SKM-1 (cell line): ENCODE results near the gene HDDC2.

Experiments used
- DNase-seq: peaks from one replicate; lab custom pipeline; 2025; ENCODE audit not compliant: unreplicated experiment; lab: John Stamatoyannopoulos, UW

HDDC2 gene, protein sequence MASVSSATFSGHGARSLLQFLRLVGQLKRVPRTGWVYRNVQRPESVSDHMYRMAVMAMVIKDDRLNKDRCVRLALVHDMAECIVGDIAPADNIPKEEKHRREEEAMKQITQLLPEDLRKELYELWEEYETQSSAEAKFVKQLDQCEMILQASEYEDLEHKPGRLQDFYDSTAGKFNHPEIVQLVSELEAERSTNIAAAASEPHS

DNA sequence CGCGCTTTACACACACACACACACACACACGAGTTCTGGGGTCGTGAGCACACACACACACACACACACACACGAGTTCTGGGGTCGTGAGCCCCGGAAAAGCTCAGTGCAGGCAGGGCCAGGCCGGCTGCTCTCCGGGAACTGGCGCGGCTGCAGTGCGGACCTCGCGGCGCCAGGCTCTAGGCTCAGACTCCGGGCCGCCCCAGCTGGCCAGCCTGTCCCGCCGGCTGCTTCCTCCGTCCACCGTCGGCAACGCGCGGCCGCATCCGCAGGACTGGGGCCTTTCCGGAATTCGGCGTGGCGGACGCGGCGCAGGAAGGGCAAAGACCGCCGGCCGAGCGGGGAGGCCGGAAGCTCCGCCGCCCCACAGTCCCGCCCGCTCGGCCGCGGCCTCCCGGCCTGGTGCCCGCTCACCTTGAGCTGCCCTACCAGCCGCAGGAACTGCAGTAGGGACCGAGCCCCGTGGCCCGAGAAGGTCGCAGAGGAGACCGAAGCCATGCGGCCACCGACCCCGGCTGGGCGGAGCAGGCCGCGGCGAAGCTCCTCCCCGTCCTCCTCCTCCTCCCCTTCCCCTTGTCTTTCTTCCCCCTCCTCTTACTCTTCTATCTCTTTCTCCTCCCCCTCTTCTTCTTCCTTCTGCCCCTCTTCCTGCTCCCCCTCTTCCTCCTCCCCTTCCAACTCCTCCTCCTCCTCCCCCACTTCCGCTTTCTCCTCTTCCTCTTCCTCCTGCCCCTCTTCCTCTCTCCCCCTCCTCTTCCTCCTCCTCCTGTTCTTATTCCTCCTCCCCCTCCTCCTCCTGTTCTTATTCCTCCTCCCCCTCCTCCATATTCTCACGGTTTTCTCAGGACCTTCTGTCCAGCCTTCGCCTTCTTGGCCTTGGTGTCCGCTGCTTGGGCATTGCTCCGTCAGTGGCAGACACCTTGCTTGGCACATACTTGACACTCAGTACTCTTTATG is at the start of gene HDDC2:
Gene HDDC2 (minus strand): TSS at position 533 of the 957 bp plus-strand sequence. CDS start 35 bp downstream, at position 498.
- peak; percentile 44 for DNase-seq

DNA sequence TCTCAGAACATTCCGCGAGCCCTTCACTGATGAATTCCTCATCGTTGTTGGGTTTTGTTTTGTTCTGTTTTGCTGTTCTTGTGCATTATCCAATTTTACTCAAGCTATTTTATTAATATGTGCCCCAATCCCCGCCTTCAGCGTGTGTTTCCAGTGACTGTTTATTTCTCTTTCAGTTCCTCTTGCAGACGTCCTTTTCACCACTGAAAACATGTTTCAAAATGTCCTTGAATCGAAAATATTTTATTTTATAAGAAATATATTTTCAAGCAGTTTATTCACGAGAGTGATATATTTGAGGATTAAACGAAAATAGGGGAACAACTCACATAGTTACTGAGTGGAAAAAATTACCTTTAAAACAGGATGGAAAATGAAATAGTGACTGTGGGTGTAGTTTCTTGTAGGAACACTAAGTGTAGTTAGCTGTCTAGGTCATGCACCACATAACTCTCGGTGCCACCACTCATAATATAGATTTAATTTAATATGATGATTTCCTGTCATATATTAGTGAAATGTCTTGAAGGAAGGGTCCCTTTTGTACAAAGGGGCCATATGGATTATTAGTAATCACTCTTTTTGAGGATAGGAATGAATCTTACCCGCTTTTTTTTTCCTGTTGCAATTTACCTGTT is 45.3 kb upstream of the HDDC2 start:
- DNase-seq = no peak

DNA sequence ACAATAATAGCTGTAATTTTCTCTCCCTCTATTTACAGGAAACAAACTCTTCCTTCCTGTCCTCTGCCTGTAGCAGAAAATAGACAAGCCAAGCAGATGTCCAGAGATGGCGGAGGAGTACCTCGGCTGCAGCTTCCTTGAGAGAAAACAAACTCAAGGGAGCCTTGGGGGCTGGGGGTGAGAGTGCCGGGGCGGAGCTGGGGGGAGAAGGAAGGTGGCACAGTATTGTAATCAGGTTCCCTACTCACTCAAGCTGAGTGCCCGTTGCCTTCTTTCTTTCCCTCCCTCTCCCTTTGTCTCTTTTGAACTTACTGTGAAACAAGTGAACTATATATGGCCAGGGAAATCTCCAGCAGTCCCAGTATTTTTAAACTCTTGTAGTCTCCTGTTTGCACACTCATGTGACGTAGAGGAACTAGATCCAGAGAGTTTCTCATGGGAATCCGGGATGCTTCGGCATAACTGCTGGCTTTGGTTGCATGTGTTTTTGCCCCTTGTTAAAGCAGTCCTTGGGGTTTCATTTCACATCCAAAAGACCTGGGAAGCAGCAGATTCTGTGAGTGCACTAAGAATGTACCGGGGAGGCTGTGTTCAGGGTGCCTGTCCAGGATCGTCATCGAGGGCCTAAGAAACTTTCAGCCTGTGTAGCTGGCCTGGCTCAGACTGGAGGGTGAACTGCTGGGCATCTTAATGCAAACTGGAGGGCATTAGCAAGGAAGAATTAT is 44.6 kb upstream of the HDDC2 start:
- DNase-seq = no peak

DNA sequence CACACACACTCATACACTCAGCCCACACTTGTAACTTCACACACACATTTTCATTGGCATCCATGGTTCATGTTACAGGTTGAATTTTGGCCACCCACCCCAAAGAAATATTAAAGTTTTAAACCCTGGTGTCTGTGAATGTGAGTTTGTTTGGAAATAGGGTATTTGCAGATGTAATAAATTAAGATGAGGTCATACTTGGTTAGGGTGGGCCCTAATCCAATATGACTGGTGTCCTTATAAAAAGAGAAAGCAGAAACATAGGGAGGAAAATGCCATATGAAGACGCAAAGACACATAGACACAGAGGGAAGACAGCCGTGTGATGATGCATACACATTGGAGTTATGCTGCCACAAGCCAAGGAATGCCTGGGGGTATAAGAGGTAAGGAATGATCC is 39.7 kb upstream of the HDDC2 start:
- no peak for DNase-seq

DNA sequence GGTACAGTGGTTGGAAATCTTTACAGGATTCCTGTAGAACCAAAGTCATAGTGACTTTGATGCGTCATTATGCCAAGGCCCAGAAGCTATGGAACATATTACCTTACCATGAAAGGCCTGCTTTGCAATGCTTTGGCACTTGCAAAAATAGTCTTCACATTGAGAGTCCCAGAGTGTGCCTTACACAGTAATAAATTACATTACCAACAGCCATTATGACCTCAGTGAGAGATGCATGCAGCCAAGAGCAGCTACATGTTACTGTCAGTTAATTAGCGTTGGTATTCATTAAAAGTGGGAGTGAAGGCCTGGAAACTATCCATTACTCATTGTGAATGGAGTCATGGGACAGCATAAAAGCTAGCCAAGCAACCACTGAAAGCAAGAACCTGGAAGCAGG is 39.2 kb upstream of the HDDC2 start:
- no peak for DNase-seq

DNA sequence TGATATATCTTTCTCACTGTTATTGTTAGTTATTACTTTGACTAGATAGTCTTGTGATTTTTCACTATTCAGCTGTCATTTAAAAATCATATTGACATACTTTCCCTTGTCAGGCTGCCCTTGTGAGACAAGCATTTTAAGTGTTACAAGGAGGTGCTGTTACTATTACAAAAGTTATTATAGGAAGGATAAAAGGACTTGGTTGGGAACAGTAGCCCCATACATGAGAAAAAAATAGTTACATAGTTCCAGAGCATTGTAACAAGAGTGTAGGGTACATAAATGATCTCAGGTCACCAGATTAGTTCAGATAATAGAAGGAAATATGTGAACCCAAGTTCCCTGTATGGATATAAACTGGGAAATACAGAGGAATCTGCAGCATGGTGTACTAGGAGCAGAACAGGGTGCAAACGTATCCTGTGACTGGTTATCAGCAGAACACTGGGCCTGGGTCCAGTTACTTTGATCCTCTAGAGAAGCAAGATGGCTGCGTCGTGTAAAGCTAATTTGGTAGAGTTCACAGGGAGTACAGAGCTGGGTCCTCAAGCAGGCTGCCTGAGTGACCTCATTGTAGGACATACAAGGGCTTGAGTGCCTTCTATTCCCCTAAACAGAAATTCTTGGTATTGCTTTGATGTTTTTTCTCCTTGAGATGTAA is 38.5 kb upstream of the HDDC2 start:
- no peak for DNase-seq

DNA sequence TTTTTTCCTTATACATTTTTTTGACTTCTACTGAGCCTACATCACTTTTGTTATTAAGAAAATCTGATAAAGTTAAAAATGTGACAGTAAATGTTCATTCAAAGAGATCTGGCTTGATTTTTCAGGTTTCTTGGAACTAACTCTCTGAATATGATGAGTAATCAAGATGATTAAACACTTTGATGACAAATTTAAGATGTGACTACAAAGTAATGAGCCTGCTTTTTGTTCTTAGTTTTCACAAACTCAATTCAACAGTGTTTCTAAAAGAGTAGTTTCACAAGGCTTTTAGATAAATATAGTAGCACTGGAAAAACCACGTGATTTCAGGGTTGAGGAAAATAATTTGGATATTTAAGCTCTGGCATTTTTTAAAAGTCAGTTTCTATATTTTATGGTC is 37.9 kb upstream of the HDDC2 start:
- DNase-seq = no peak

DNA sequence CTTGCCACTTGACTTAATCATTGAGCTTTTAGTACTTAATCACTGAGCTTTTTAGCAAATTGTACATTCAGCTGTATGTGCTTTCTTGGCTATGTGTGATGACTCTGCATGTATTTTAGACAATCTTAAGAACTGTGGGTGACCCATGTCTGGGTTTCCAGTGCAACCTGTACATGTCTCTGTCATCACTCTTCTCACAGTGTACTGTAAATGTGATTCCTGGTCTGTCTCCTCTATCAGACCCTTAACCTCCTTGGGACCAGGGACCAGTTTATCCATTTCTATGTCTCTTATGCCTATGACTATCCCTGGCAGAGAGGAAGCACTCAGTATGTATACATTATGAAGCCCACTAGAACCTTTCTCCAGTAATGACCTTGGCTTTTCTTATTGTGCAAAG is 36.6 kb upstream of the HDDC2 start:
- no peak for DNase-seq

DNA sequence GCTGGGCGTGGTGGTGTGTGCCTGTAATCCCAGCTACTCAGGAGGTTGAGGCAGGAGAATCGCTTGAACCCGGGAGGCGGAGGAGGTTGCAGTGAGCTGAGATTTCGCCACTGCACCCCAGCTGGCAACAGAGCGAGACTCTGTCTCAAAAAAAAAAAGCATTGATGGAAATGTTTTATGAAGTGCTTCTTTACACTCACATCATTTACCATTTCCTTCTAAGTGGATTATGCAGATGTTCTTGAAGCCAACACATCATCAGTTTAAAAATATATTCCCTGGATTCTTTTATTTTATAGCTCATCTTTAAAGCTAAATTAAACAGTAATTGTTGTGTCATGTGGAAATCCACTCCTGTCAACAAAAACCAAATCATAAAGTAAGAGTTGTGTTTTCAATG is 35.9 kb upstream of the HDDC2 start:
- DNase-seq = no peak

DNA sequence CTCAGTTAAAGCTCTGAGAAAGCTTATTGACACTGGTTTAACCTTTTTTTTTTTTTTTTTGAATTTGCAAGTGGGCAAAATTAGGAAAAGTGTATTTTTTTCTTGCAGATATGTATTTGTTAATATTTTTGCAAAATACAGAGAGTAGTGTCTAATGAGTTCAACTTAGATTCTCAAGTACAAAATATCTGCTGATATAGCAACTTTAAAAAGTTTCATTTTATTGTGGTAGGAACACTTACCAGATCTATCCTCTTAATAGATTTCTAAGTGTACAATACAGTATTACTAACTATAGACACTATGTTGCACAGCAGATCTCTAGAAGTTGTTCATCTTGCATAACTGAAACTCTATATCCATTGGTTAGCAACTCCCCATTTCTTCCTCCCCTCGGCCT is 30.9 kb upstream of the HDDC2 start:
- DNase-seq = no peak

DNA sequence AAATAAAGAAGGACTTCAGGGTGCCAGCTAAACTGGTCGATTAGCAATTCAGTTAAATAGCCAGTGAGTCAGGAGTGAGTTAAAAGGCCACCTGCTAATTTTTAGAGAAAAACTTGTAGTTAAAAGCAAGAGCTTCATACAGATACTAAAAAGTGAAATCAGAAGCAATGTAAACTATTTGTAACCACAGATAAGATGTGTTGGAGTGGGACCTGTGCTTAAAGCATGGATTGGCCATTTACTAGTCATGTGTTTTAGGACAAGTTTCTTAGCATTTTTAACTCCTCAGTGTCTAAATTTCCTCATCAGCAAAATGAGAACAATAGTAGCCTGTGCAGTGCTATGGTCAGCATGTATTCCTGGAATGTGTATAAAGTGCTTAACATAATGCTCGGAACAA is 23.8 kb upstream of the HDDC2 start:
- no peak for DNase-seq

DNA sequence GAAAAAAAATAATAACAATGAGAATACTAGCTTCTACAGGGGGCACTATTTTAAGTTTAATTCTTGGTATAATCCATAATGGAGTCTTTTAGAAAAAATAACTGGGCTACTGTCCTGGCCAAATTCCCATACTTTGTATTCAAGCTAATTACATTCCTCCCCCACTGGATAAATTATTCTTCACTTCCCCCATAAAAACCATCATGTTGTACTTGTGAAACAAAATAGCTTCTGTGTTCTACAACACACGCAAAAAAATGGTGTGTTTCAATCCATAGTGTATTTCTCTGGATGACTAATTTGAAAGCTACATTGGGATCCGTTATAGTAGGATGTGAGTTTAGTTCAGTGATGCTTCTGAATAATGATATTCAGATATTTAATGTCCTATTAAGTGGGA is 21.6 kb upstream of the HDDC2 start:
- no peak for DNase-seq

DNA sequence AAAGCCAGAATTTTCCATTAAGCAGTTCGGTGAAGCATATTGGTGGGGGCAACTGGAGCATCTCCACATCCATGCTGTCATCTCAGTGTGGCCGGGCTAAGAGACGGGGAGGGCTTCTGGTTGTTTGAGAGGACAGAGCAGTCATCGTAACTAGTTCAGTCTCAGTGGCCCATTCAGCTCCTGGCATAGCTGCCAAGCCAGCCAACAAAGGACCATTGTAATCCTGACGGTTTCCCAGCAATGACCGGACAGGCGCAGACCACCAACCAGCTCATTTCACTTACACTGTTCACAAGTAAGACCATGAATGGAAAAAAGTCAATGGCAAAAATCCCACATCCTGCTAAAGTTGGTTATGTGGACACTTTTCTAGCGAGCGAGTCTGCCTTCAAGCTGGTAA is 14.9 kb upstream of the HDDC2 start:
- no peak for DNase-seq

DNA sequence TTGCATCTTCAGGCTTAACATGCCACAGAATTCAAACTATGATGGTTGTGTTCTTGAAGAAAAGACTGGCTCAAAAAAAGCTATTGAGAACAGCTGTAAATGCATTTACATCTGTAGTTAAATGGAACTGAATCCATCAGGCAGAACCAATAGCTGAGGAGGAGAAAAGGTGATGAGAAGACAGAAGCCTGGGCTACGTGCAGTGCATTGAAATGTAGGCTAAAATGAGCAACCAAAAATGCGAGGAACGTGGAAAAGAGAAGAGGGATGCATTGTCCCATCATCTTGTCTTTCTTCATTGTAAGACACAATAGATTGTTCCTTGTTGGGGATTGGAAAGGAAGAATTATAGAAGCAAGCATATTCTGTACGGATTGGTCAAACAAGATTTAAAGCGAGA is 13.8 kb upstream of the HDDC2 start:
- DNase-seq = no peak

DNA sequence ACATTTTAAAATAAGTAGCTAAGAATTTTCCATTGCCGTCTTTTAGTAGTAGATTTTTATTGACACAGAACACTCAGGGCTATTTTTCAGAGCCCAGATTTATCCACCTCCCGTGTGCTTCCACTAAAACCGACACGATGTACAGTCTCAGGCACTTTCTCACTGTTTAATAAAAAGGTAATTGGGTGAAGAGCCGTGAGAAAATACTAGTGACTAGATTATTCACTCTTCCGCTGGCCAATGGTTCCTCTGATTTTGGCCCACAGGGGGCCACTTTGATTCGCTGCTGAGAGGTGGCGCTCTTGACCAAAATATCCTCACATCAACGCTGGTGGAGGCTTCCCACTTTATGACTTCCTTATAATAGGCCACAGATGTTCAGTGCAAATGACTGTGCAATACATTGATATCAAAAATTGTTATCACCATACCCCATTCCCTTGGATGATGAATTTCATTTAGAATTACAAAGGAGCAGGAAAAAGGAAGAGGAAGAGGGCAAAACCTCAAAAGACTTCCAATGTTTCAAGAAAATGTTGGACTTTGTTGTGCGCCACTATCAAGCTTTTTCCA is 12.3 kb upstream of the HDDC2 start:
- DNase-seq = peak; percentile 69

DNA sequence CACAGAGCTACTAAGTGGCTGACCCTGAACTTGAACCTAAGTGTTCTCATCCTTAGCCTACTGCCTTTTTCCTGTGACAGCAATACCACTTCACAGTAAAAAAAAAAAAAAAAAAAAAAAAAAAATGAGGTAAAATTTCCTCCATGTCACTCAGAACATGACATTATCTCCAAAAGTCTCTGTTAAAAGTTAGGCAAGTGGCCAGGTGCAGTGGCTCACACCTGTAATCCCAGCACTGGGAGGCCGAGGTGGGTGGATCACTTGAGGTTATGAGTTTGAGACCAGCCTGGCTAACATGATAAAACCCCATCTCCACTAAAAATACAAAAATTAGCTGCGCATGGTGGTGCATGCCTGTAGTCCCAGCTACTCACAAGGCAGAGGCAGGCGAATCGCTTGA is 11.2 kb upstream of the HDDC2 start:
- no peak for DNase-seq

DNA sequence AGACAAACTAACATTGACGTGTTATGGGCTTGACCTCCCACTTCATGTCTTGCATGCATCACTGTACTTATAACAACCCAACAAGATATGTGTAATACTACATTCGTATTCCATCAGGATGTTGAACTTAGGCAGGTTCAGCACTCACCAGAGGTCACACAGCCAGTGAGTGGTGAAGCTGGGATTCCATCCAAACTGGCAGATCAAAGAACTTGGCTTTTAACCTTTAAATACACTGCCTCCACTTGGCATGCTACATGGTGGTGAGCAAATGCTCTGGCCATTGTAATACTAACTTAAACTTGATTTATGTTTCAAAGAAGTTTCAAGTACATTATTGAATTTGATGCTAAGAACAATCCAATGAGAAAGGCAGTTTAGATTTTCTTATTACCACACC is 10.7 kb upstream of the HDDC2 start:
- no peak for DNase-seq

DNA sequence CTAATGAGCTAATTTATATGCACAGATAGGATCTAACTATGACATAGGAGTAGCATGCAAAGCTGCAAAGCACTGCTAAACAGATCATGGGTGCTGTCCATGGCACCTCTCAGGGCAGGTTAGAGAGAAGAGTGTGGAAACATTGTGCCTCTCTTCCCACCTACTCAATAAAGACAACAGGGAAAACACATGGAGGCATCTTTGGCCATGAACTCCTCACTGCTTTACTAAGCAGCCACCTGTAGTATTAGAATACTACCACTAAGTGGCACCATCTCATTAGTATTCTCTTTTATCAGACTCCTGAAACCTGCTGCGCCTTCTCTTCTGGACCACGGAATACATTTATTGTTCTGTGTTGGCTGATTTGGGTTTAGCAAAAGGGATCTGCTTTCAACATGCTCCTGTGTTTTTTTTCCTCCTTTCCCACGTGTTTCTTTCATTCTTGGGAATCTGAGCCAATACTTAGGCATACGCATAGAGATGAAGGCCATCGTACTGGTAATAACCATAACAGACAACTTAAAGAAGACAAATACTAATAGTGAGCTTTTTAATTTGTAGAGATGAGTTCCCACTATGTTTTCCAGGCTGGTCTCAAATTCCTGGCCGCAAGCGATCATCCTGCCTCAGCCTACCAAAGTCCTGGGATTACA is 9.4 kb upstream of the HDDC2 start:
- peak; percentile 35 for DNase-seq

DNA sequence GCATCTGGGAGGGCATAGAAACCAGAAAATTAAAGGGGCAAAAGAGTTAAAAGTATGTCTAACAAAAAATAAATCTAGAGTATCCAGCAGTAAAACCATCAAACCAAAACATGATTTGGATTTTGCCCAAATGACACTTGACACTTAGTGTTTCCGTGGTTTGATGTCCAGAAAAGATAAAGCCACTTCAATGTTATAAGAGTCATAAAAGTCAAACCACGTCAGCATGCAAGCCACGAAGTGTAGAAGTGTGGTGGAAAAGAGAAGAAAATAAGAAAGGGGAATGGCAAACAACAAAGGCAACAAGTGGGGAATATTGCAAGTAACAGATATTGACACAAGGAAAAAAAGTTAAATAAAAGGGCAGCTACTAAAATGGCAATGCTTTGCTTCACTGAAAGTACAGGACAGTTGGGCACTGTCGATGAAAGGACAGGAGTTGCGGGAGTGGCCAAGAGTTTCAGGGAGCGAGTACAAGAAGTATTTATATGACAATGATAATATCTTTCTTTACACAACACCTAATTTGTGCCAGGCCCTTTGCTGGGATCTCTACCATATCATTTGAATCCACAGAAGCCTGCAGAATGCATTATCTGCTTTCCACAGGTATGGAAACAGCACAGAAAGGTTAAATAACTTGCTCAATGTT is 6.3 kb upstream of the HDDC2 start:
- DNase-seq = no peak
